T1000 (cell line): ENCODE measurements around the gene UNK.
"Not testable (repeated sequence)": the region's sequence is repeated elsewhere in the genome, so short reads cannot be mapped to it uniquely, and the experiment has no call there.

Experiments used
- DNase-seq: peaks from one replicate; lab custom pipeline; 2025; ENCODE audit warnings: mixed read lengths; lab: John Stamatoyannopoulos, UW

Gene UNK

GRCh38 chr17:75754378-75755204 is 30.0 kb upstream of the UNK start:
- no peak for DNase-seq

DNA sequence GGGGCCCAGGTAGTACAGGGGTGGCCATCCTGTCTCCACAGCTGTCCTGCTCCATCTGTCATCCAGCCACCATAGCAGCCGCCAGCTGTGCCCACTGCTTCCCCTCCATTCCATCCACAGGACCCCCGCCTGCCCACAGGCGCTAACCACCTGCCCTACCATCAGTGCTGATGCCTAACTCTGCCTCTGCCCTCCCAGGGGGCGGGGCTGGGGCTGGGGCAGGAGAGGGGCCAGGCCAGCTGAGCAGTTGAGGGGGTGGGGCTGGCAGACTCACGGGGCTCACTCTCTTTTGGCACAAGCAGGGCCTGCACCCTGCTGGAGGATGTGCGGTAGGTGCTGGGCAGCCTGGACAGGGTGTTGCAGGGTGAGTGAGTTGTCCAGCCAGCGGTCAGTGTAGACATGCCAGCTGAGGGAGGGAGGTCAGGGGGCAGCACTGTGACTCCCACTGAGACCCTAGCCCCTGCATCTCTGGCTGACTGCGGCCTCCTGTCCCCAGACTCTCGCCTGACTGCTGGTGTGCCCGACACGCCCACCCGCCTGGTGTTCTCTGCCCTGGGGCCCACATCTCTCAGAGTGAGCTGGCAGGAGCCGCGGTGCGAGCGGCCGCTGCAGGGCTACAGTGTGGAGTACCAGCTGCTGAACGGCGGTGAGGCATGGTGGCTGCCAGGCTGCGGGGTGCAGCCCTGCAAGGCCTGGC is 29.3 kb upstream of the UNK start:
- DNase-seq = peak; percentile 78

- DNase-seq = no peak
These were observed 28.6 kb upstream of the UNK start for GRCh38 chr17:75755990-75756389.

DNA sequence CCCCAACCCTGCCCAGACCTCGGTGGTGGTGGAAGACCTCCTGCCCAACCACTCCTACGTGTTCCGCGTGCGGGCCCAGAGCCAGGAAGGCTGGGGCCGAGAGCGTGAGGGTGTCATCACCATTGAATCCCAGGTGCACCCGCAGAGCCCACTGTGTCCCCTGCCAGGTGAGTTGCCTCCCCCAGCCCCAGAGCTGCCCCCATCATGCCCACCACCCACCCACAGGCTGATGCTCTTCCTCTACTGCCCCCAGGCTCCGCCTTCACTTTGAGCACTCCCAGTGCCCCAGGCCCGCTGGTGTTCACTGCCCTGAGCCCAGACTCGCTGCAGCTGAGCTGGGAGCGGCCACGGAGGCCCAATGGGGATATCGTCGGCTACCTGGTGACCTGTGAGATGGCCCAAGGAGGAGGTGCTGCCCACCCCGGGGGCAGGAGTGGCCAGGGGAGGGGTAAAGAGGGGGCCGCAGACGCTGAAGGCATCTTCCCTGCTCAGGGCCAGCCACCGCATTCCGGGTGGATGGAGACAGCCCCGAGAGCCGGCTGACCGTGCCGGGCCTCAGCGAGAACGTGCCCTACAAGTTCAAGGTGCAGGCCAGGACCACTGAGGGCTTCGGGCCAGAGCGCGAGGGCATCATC is 28.0 kb upstream of the UNK start:
- no peak for DNase-seq

- no peak for DNase-seq
These were observed 27.4 kb upstream of the UNK start for GRCh38 chr17:75757086-75757681.

GRCh38 chr17:75758131-75758905 is 26.3 kb upstream of the UNK start:
- DNase-seq = no peak

DNA sequence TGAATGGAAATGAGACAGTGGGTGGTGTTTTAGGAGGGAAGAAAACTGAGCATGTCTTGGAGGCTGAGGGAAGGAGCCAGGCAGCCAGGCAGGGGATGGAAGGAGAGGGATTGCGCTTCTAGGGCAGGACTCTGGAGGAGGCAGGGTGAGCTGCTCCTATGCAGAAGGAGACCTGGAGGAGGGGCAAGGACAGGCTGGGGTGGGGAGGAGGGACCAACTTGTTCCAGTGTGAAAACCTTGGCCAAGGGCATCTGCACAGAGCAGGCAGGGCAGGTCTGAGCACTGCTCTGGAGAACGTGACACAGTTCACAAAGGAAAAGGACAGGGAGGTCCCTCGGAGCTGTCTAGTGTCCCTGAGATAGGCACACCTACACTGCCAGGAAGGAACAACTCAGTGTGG is 25.1 kb upstream of the UNK start:
- DNase-seq = no peak

- DNase-seq = not testable (repeated sequence)
These were observed 24.5 kb upstream of the UNK start for GRCh38 chr17:75759978-75760640.

- no peak for DNase-seq
These were observed 21.9 kb upstream of the UNK start for GRCh38 chr17:75762513-75763268.

DNA sequence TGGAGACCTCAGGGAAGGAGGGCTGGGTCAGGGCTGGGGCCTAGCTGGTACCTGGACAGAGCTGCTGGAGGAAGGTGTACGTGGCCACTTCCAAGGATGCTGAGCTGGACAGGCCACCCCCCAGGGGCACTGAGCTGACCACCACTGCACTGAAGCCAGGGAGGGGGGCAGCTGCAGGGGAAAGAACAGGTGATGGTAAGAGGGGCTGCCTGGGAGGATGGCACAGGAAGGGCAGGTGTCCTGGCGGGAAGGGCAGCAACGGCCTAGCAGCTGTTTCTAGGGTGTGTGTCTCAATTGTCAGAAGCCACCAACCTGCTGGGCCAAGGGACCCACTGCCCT is 21.4 kb upstream of the UNK start:
- no peak for DNase-seq

GRCh38 chr17:75763613-75764416 is 20.8 kb upstream of the UNK start:
- DNase-seq = no peak

DNA sequence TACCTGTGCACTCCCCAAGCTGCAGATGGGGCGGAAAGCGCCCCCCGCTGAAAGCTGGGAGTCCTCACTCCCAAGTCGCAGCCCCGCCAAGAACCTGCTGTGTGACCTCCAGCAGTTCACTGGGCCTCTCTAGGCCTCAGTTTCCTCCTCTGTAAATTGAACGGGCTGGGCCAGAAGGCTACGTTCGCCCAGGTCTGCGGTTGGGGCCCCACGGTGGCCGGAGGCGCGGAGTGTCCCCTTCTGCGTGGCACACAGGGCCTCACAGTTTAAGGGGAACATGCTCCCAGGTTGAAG is 20.2 kb upstream of the UNK start:
- no peak for DNase-seq

DNA sequence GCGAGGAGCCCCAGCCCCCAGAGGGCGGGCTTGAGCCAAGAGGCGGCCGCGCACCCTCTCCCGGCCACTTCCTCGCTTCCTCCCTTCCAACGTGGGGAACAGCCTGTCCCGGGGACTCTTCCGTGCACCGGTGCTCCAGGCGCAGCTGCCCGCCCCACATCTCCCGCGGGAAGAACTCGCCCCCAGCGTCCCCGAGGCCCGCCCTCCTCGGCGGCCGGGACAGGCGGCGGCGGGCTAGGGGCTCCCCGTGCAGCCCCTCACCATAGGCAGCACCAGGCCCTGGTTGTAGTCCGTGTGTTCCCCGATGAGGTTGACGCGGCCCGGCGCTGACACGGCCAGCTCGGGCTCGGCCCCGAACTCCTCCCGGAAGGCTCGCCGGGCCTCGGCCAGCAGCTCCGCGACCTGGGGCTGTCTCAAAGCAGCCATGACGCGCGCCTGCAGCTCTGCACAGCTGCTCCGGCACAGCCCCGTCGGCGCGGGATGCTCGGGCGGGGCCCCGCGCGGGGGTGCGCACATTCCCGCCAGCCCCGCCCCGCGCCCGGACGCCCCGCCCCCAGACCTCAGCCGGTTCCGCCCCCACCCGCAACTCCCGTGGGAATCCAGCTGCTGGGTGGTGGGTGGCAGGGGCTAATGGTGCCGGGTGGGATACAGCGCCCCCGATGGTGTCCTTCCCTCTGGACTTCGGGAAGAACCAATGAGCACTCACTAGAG is 19.7 kb upstream of the UNK start, which contains the start of gene GALK1:
Gene GALK1, minus strand, starts transcription at position 482 of the 711 bp plus-strand sequence. Its CDS starts 56 bp downstream, at position 426.
- peak; percentile 85 for DNase-seq

- no peak for DNase-seq
These were observed 18.6 kb upstream of the UNK start for GRCh38 chr17:75765981-75766380.

DNA sequence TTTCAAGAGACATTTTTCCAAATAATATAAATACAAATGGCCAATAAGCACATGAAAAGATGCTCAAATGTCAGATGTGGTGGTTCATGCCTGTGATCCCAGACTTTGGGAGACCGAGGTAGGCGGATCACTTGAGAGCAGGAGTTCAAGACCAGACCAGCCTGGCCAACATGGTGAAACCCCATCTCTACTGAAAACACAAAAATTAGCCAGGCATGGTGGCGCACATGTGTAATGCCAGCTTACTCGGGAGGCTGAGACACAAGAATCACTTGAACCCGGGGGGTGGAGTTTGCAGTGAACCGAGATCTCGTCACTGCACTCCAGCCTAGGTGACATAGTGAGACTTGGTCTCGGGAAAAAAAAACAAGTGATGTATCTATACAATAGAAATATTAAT is 16.7 kb upstream of the UNK start:
- DNase-seq = no peak

DNA sequence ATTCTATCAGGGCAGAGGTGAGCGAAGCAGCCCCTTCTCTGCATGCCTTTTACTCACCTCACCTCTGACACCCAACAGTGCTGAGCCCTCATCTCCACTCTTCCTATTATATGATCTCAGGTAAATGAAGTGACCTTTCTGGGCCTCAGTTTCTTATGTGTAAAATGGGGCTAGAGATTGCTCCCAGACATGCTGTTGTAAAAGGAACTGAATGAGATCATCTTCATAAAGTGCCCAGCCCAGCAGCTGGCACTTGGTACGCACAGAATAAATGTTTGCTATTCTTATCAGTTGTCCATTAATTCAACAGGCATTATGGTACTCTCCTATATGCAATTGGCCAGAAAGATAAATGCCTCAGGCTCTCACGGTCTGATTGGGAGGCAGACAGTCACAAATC is 15.1 kb upstream of the UNK start:
- DNase-seq = no peak

DNA sequence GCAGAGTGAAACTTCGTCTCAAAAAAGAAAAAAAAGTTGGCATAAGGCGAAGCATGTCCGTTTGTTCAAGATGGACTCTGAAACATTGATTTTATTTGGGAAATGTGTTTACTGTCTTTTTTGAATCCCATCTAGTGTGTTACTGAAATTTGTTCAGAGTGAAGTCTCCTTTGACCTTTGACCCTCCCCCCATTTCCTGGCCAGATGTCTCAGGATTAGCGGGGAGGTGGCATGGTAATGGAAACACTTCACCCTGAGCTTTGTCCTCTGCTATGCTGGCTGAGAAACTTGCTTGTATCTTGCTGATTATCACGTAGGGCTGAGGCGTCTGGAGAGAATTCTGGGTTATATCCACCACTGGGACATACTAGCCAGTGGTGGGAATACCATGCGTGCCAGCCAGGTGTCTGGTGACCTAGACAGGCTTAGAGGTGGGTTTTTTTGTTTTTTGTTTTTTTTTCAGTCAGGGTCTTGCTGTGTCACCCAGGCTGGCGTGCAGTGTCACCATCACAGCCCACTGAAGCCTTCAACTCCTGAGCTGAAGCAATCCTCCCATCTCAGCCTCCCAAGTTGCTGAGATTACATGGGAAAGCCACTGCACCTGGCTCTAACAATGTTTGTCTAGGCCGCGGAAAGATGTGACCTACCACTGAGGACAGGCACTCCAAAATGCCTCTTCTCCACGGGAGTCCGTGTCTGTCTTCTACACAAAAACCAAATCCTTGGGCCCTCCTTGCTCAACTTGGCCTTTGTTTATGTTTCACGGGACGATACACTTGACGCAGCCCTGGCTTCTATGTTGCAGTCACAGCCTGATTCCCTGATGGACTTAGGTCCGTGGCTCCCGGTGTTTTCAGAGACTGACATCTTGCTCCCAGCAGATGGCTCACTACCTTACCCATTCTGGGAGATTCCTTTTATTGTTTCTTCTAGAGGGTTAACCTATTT is 13.0 kb upstream of the UNK start:
- DNase-seq = no peak
